Urinary bladder (tissue), 4 donors: ENCODE data around the gene CDRT4. TPM values are rescaled to one million over a fixed set of nuclear protein-coding genes. Genes with fewer than 3 reads are reported as not detected.
"Not testable (repeated sequence)": the region's sequence is repeated elsewhere in the genome, so short reads cannot be mapped to it uniquely, and the experiment has no call there.

Experiments used
- DNase-seq: peaks from one replicate; pipeline ENCODE4 v3.0.0-alpha.2; 2015; ENCODE audit errors: extremely low spot score
- H3K27ac ChIP-seq: one replicate; pipeline ENCODE4 v1.5.1; 2013; ENCODE audit warnings: low read depth, mild to moderate bottlenecking, moderate library complexity
- H3K36me3 ChIP-seq: one replicate; pipeline ENCODE4 v1.6.1; 2013; ENCODE audit warnings: mild to moderate bottlenecking, moderate library complexity; ENCODE audit not compliant: insufficient read depth
- H3K4me1 ChIP-seq: one replicate; pipeline ENCODE4 v1.6.1; 2013; ENCODE audit warnings: mild to moderate bottlenecking, moderate library complexity; ENCODE audit not compliant: insufficient read depth
- H3K4me3 ChIP-seq: one replicate; pipeline ENCODE4 v1.5.1; 2013; ENCODE audit warnings: low read depth, low read length
- WGBS: extraction: QIAGEN DNeasy Blood & Tissue Kit; methylation state at CpG from one replicate; pipeline ENCODE4 v1.1.7; 2013; 5-methylcytosine and 5-hydroxymethylcytosine counted together
- polyA plus RNA-seq: library from polyadenylated mRNA; stranded (reverse); fragments of 200-250 nt; gene quantifications from one replicate; pipeline ENCODE4 v1.2.3, GENCODE V29; 2013
- total RNA-seq: library from RNA; depleted of rRNA; stranded (reverse); fragments of >200 nt; gene quantifications from one replicate; pipeline ENCODE4 v1.2.3, GENCODE V29; 2014
- donor health status: healthy with polysubstance abuse.
- donor health status: healthy.

The CDRT4 gene
- total and polyA plus RNA-seq, 2 donors: 1.9 to 14.4 TPM

GRCh38 chr17:15442311-15443180 lies 24.9 kb downstream of the CDRT4 start:
- H3K27ac ChIP-seq: no peak overlapping the region
- DNase-seq: no peak
- H3K36me3 ChIP-seq: no peaks in the 10 kb centered on the region
- 94% methylated on average over 13 of the region's 13 CpGs for WGBS
- no peaks in the 10 kb centered on the region for H3K4me1 ChIP-seq
- H3K4me3 ChIP-seq: no peak overlapping the region

GRCh38 chr17:15441315-15441714 lies 26.1 kb downstream of the CDRT4 start:
- 77% methylated on average over 4 of the region's 4 CpGs for WGBS
- H3K4me1 ChIP-seq: peaks cover 2% of the 10 kb centered on the region
- H3K36me3 ChIP-seq: no peaks in the 10 kb centered on the region
- H3K27ac ChIP-seq: no peak overlapping the region
- no peak for DNase-seq
- H3K4me3 ChIP-seq: no peak overlapping the region

GRCh38 chr17:15440347-15440746 lies 27.1 kb downstream of the CDRT4 start:
- H3K27ac ChIP-seq: no peak overlapping the region
- H3K4me3 ChIP-seq: no peak overlapping the region
- H3K36me3 ChIP-seq: no peaks in the 10 kb centered on the region
- WGBS: 73% methylated on average over 3 of the region's 3 CpGs
- H3K4me1 ChIP-seq: peaks cover 2% of the 10 kb centered on the region
- no peak for DNase-seq

GRCh38 chr17:15439205-15439985 lies 28.0 kb downstream of the CDRT4 start:
- not testable (repeated sequence) for H3K36me3 ChIP-seq, DNase-seq, H3K4me1 ChIP-seq, H3K27ac ChIP-seq, H3K4me3 ChIP-seq
- WGBS: 59% methylated on average over 8 of the region's 8 CpGs

- Histone ChIP-seq H3K27ac (no peak overlapping the region), H3K4me1 (peaks cover 2% of the 10 kb centered on the region), H3K36me3 (no peaks in the 10 kb centered on the region), H3K4me3 (no peak overlapping the region)
- 80% methylated on average over 6 of the region's 6 CpGs for WGBS
- no peak for DNase-seq
Observed at GRCh38 chr17:15438491-15439105, 28.8 kb downstream of the CDRT4 start.

- DNase-seq: no peak
- no peaks in the 10 kb centered on the region for H3K36me3 ChIP-seq
- H3K27ac ChIP-seq: peak overlapping the region; percentile 73
- H3K4me3 ChIP-seq: no peak overlapping the region
- H3K4me1 ChIP-seq: peaks cover 2% of the 10 kb centered on the region
Observed at GRCh38 chr17:15437303-15437635, 30.2 kb downstream of the CDRT4 start.

- Histone ChIP-seq H3K4me1 (peaks cover 2% of the 10 kb centered on the region), H3K36me3 (no peaks in the 10 kb centered on the region), H3K4me3 (no peak overlapping the region), H3K27ac (peak overlapping the region; percentile 73)
- DNase-seq: peak; percentile 66
- WGBS: 22% methylated on average over 3 of the region's 3 CpGs
Observed at GRCh38 chr17:15436473-15437302, 30.7 kb downstream of the CDRT4 start.

- Histone ChIP-seq H3K4me3 (no peak overlapping the region), H3K27ac (no peak overlapping the region), H3K4me1 (peaks cover 2% of the 10 kb centered on the region), H3K36me3 (no peaks in the 10 kb centered on the region)
- DNase-seq: no peak
- 92% methylated on average over 8 of the region's 8 CpGs for WGBS
Observed at GRCh38 chr17:15434956-15435355, 32.5 kb downstream of the CDRT4 start.

- DNase-seq: no peak
- peak overlapping the region; percentile 82 for H3K27ac ChIP-seq
- no peaks in the 10 kb centered on the region for H3K36me3 ChIP-seq
- H3K4me1 ChIP-seq: peaks cover 2% of the 10 kb centered on the region
- whole genome bisulfite sequencing: 59% methylated on average over 6 of the region's 6 CpGs
- H3K4me3 ChIP-seq: no peak overlapping the region
Observed at GRCh38 chr17:15432807-15433611, 34.4 kb downstream of the CDRT4 start.

- 72% methylated on average over 6 of the region's 6 CpGs for WGBS
- Histone ChIP-seq H3K4me3 (no peak overlapping the region), H3K36me3 (no peaks in the 10 kb centered on the region), H3K27ac (peak overlapping the region; percentile 34), H3K4me1 (peaks cover 1% of the 10 kb centered on the region)
- DNase-seq: no peak
Observed at GRCh38 chr17:15431766-15432165, 35.7 kb downstream of the CDRT4 start.

- WGBS: 34% methylated on average over 11 of the region's 11 CpGs
- Histone ChIP-seq H3K4me1 (no peaks in the 10 kb centered on the region), H3K36me3 (no peaks in the 10 kb centered on the region), H3K27ac (peak overlapping the region; percentile 93), H3K4me3 (no peak overlapping the region)
- DNase-seq: peak; percentile 62
Observed at GRCh38 chr17:15431196-15431595, 36.2 kb downstream of the CDRT4 start.

GRCh38 chr17:15424521-15424920 lies 42.9 kb downstream of the CDRT4 start:
- 60% methylated on average over 3 of the region's 3 CpGs for WGBS

More at GRCh38 chr17:15424521-15424920, 42.9 kb downstream of the CDRT4 start:
- H3K4me3 ChIP-seq: no peak overlapping the region
- H3K27ac ChIP-seq: no peak overlapping the region
- no peaks in the 10 kb centered on the region for H3K36me3 ChIP-seq
- no peaks in the 10 kb centered on the region for H3K4me1 ChIP-seq
- no peak for DNase-seq
